Activated T-helper 1 cell treated with anti-CD3 and anti-CD28 coated beads, Interleukin-12 subunit alpha, Interleukin-12 subunit beta, Interleukin-2, Interleukin-4 antibody, amounts not matched to agents 30 ng/mL and 10 ng/mL and 1 ng/mL, durations not matched to agents 14 hours and 24 hours and 36 hours (primary cell): ENCODE data around the gene SLC10A7. TPM values are rescaled to one million over a fixed set of nuclear protein-coding genes. Genes with fewer than 3 reads are reported as not detected.

Experiments used
- DNase-seq: peaks from one replicate; pipeline ENCODE4 v3.0.0; 2021; ENCODE audit warnings: low spot score
- H3K27ac Mint-ChIP-seq: one replicate; pipeline ENCODE4 v1.8.0; 2021; ENCODE audit warnings: mild to moderate bottlenecking, mixed read lengths
- H3K27me3 Mint-ChIP-seq: one replicate; pipeline ENCODE4 v1.8.0; 2022; ENCODE audit warnings: mild to moderate bottlenecking, moderate library complexity, mixed read lengths; ENCODE audit not compliant: insufficient read depth
- H3K36me3 Mint-ChIP-seq: one replicate; pipeline ENCODE4 v1.8.0; 2021; ENCODE audit warnings: low read depth, mixed read lengths
- H3K4me1 Mint-ChIP-seq: one replicate; pipeline ENCODE4 v1.8.0; 2021; ENCODE audit warnings: low read depth, mixed read lengths
- H3K4me3 Mint-ChIP-seq: one replicate; pipeline ENCODE4 v1.8.0; 2021; ENCODE audit warnings: mild to moderate bottlenecking, moderate library complexity, mixed read lengths
- H3K9me3 Mint-ChIP-seq: one replicate; pipeline ENCODE4 v1.8.0; 2021; ENCODE audit warnings: mixed read lengths
- intact Hi-C: fragments of 100-400 bp; cut with micrococcal nuclease; formaldehyde crosslinking; loops from one replicate; pipeline ENCODE4 v1.15.1; 2024
- total RNA-seq: library from RNA; stranded (reverse); gene quantifications from 2 replicates; pipeline ENCODE4 v1.2.3, GENCODE V29; 2022

SLC10A7 gene
- total RNA-seq, 1 donor from 2014 or later = 23.3 TPM

GRCh38 chr4:146417822-146418221 lies 103.9 kb downstream of the SLC10A7 start:
- Mint-ChIP-seq H3K27ac (no peak overlapping the region), H3K4me3 (no peak overlapping the region), H3K9me3 (no peaks in the 10 kb centered on the region), H3K36me3 (no peaks in the 10 kb centered on the region), H3K4me1 (no peaks in the 10 kb centered on the region), H3K27me3 (no peaks in the 10 kb centered on the region)
- intact Hi-C loops = no loop called here
- no peak for DNase-seq

- Mint-ChIP-seq H3K4me1 (no peaks in the 10 kb centered on the region), H3K36me3 (no peaks in the 10 kb centered on the region), H3K27me3 (no peaks in the 10 kb centered on the region), H3K4me3 (no peak overlapping the region), H3K9me3 (no peaks in the 10 kb centered on the region), H3K27ac (no peak overlapping the region)
- intact Hi-C loops = no loop called here
- no peak for DNase-seq
These were observed 105.9 kb downstream of the SLC10A7 start for GRCh38 chr4:146415829-146416228.

- Mint-ChIP-seq H3K9me3 (no peaks in the 10 kb centered on the region), H3K4me1 (no peaks in the 10 kb centered on the region), H3K4me3 (no peak overlapping the region), H3K27me3 (no peaks in the 10 kb centered on the region), H3K36me3 (peaks cover 1% of the 10 kb centered on the region), H3K27ac (no peak overlapping the region)
- DNase-seq = no peak
- intact Hi-C loops = no loop called here
These were observed 114.1 kb downstream of the SLC10A7 start for GRCh38 chr4:146407669-146408084.

- Mint-ChIP-seq H3K27me3 (no peaks in the 10 kb centered on the region), H3K4me3 (no peak overlapping the region), H3K27ac (no peak overlapping the region), H3K36me3 (peaks cover 1% of the 10 kb centered on the region), H3K4me1 (no peaks in the 10 kb centered on the region), H3K9me3 (no peaks in the 10 kb centered on the region)
- DNase-seq = no peak
- intact Hi-C loops = no loop called here
These were observed 114.5 kb downstream of the SLC10A7 start for GRCh38 chr4:146407257-146407656.

- Mint-ChIP-seq H3K4me3 (no peak overlapping the region), H3K27me3 (no peaks in the 10 kb centered on the region), H3K36me3 (no peaks in the 10 kb centered on the region), H3K27ac (no peak overlapping the region), H3K4me1 (no peaks in the 10 kb centered on the region), H3K9me3 (no peaks in the 10 kb centered on the region)
- intact Hi-C loops = no loop called here
- no peak for DNase-seq
These were observed 120.5 kb downstream of the SLC10A7 start for GRCh38 chr4:146401274-146401673.

- Mint-ChIP-seq H3K4me1 (no peaks in the 10 kb centered on the region), H3K27me3 (no peaks in the 10 kb centered on the region), H3K4me3 (no peak overlapping the region)
These were observed 122.8 kb downstream of the SLC10A7 start for GRCh38 chr4:146398896-146399445.

GRCh38 chr4:146398404-146398803 lies 123.3 kb downstream of the SLC10A7 start:
- Mint-ChIP-seq H3K36me3 (no peaks in the 10 kb centered on the region), H3K27ac (no peak overlapping the region), H3K4me1 (no peaks in the 10 kb centered on the region), H3K27me3 (no peaks in the 10 kb centered on the region), H3K4me3 (no peak overlapping the region), H3K9me3 (no peaks in the 10 kb centered on the region)
- DNase-seq = no peak
- intact Hi-C loops = no loop called here

More at GRCh38 chr4:146398896-146399445, 122.8 kb downstream of the SLC10A7 start:
- no peak for DNase-seq
- Mint-ChIP-seq H3K9me3 (no peaks in the 10 kb centered on the region), H3K27ac (no peak overlapping the region), H3K36me3 (no peaks in the 10 kb centered on the region)
- intact Hi-C loops = no loop called here

- H3K27ac Mint-ChIP-seq = no peak overlapping the region
- DNase-seq = no peak
- no peaks in the 10 kb centered on the region for H3K9me3 Mint-ChIP-seq
- no peaks in the 10 kb centered on the region for H3K36me3 Mint-ChIP-seq
- intact Hi-C loops = no loop called here
- H3K27me3 Mint-ChIP-seq = no peaks in the 10 kb centered on the region
- no peak overlapping the region for H3K4me3 Mint-ChIP-seq
- no peaks in the 10 kb centered on the region for H3K4me1 Mint-ChIP-seq
These were observed 132.2 kb downstream of the SLC10A7 start for GRCh38 chr4:146389561-146389960.

- Mint-ChIP-seq H3K27me3 (no peaks in the 10 kb centered on the region), H3K27ac (no peak overlapping the region), H3K36me3 (no peaks in the 10 kb centered on the region), H3K4me3 (no peak overlapping the region), H3K9me3 (no peaks in the 10 kb centered on the region), H3K4me1 (no peaks in the 10 kb centered on the region)
- intact Hi-C loops = no loop called here
- DNase-seq = no peak
These were observed 139.5 kb downstream of the SLC10A7 start for GRCh38 chr4:146382194-146382593.

- Mint-ChIP-seq H3K4me3 (no peak overlapping the region), H3K36me3 (no peaks in the 10 kb centered on the region), H3K27ac (no peak overlapping the region), H3K4me1 (no peaks in the 10 kb centered on the region), H3K27me3 (no peaks in the 10 kb centered on the region), H3K9me3 (no peaks in the 10 kb centered on the region)
- no peak for DNase-seq
- intact Hi-C loops = no loop called here
These were observed 140.4 kb downstream of the SLC10A7 start for GRCh38 chr4:146381263-146381872.

- H3K27ac Mint-ChIP-seq = no peak overlapping the region
- DNase-seq = no peak
- no peaks in the 10 kb centered on the region for H3K4me1 Mint-ChIP-seq
- no peaks in the 10 kb centered on the region for H3K9me3 Mint-ChIP-seq
- no peaks in the 10 kb centered on the region for H3K27me3 Mint-ChIP-seq
- no peaks in the 10 kb centered on the region for H3K36me3 Mint-ChIP-seq
- intact Hi-C loops = no loop called here
- no peak overlapping the region for H3K4me3 Mint-ChIP-seq
These were observed 142.0 kb downstream of the SLC10A7 start for GRCh38 chr4:146379744-146380143.

GRCh38 chr4:146371812-146372211 lies 149.9 kb downstream of the SLC10A7 start:
- Mint-ChIP-seq H3K36me3 (no peaks in the 10 kb centered on the region), H3K27me3 (no peaks in the 10 kb centered on the region), H3K27ac (no peak overlapping the region), H3K4me3 (no peak overlapping the region), H3K9me3 (no peaks in the 10 kb centered on the region), H3K4me1 (no peaks in the 10 kb centered on the region)
- no peak for DNase-seq
- intact Hi-C loops = no loop called here

- H3K4me3 Mint-ChIP-seq = no peak overlapping the region
- no peaks in the 10 kb centered on the region for H3K4me1 Mint-ChIP-seq
- H3K9me3 Mint-ChIP-seq = no peaks in the 10 kb centered on the region
- intact Hi-C loops = no loop called here
- no peaks in the 10 kb centered on the region for H3K27me3 Mint-ChIP-seq
- no peak overlapping the region for H3K27ac Mint-ChIP-seq
- no peak for DNase-seq
- no peaks in the 10 kb centered on the region for H3K36me3 Mint-ChIP-seq
These were observed 150.9 kb downstream of the SLC10A7 start for GRCh38 chr4:146370841-146371240.

- Mint-ChIP-seq H3K4me3 (no peak overlapping the region), H3K36me3 (no peaks in the 10 kb centered on the region), H3K4me1 (no peaks in the 10 kb centered on the region), H3K27me3 (no peaks in the 10 kb centered on the region), H3K27ac (no peak overlapping the region), H3K9me3 (no peaks in the 10 kb centered on the region)
- intact Hi-C loops = no loop called here
- no peak for DNase-seq
These were observed 152.3 kb downstream of the SLC10A7 start for GRCh38 chr4:146369446-146369845.
